HEK293 (cell line): Measurements from ENCODE around the gene EYS.

Experiments used
- CTCF ChIA-PET: fragments of 350-600 bp; formaldehyde crosslinking; extraction: SDS; loops from one replicate; lab custom pipeline; 2021; ENCODE audit warnings: antibody characterized with exemption; lab: Yijun Ruan, JAX
- POLR2A ChIA-PET: fragments of 300-600 bp; formaldehyde crosslinking; extraction: SDS; loops from one replicate; lab custom pipeline; 2020; ENCODE audit warnings: antibody characterized with exemption, inconsistent platforms; lab: Yijun Ruan, JAX
- H3K27ac ChIP-seq: fragments of 200-500 bp; sonication (Bioruptor generic); 2 replicates; pipeline ENCODE4 v1.5.1; 2014; ENCODE audit warnings: low read depth, low read length, control low read depth, inconsistent platforms; ENCODE audit errors: extremely low read depth
- H3K36me3 ChIP-seq, 2 experiments: fragments of 200-500 bp in 1 of 2; sonication (Bioruptor generic) in 1 of 2; 1 replicate in 1 of 2; 2 replicates in 1 of 2; pipeline ENCODE4 v1.5.1; 2014 to 2017; ENCODE audit warnings: inconsistent platforms in 2 of 2, low read length in 2 of 2; ENCODE audit not compliant: control insufficient read depth in 2 of 2, insufficient read depth in 1 of 2
- H3K4me1 ChIP-seq: fragments of 200-500 bp; sonication (Bioruptor generic); 2 replicates; pipeline ENCODE4 v1.5.1; 2014; ENCODE audit warnings: mild to moderate bottlenecking, low read length, inconsistent platforms; ENCODE audit not compliant: control insufficient read depth, insufficient read depth
- H3K4me3 ChIP-seq: 2 replicates; pipeline ENCODE4 v1.5.1; 2011; ENCODE audit warnings: low read depth, mild to moderate bottlenecking, control low read depth, low read length, moderate library complexity
- H3K9me3 ChIP-seq: fragments of 200-500 bp; sonication (Bioruptor generic); 2 replicates; pipeline ENCODE4 v1.5.1; 2014; ENCODE audit warnings: low read depth, low read length, inconsistent platforms; ENCODE audit not compliant: control insufficient read depth, insufficient read depth
- GLIS1 ChIP-seq: fragments of 450-650 bp; formaldehyde crosslinking; IDR thresholded peaks from 2 replicates; pipeline ENCODE4 v1.5.1; 2016; ENCODE audit warnings: missing biosample characterization, missing genetic modification characterization
- HOXD13 ChIP-seq: sonication (generic); formaldehyde crosslinking; IDR thresholded peaks from 2 replicates; pipeline ENCODE4 v1.8.0; 2022; ENCODE audit warnings: missing genetic modification reagents, borderline replicate concordance
- KLF1 ChIP-seq: fragments of 450-650 bp; formaldehyde crosslinking; IDR thresholded peaks from 2 replicates; pipeline ENCODE4 v1.5.1; 2016; ENCODE audit warnings: missing biosample characterization, missing genetic modification characterization
- KLF16 ChIP-seq: fragments of 450-650 bp; formaldehyde crosslinking; IDR thresholded peaks from 2 replicates; pipeline ENCODE4 v1.5.1; 2017; ENCODE audit warnings: missing biosample characterization, missing genetic modification characterization
- MYNN ChIP-seq: fragments of 450-650 bp; formaldehyde crosslinking; IDR thresholded peaks from 2 replicates; pipeline ENCODE4 v1.5.1; 2016; ENCODE audit warnings: missing biosample characterization, missing genetic modification characterization, borderline replicate concordance
- SCRT1 ChIP-seq: fragments of 450-650 bp; formaldehyde crosslinking; IDR thresholded peaks from 2 replicates; pipeline ENCODE4 v1.5.1; 2016; ENCODE audit warnings: missing biosample characterization, missing genetic modification characterization, borderline replicate concordance
- ZFP37 ChIP-seq: fragments of 450-650 bp; formaldehyde crosslinking; IDR thresholded peaks from 2 replicates; pipeline ENCODE4 v1.5.1; 2016; ENCODE audit warnings: missing biosample characterization, missing genetic modification characterization
- ZFP41 ChIP-seq: fragments of 450-650 bp; formaldehyde crosslinking; IDR thresholded peaks from 2 replicates; pipeline ENCODE4 v1.5.1; 2016; ENCODE audit warnings: missing biosample characterization, missing genetic modification characterization, borderline replicate concordance
- ZNF202 ChIP-seq: fragments of 450-650 bp; formaldehyde crosslinking; IDR thresholded peaks from 2 replicates; pipeline ENCODE4 v1.5.1; 2016; ENCODE audit warnings: missing biosample characterization, missing genetic modification characterization, borderline replicate concordance
- ZNF223 ChIP-seq: fragments of 450-650 bp; formaldehyde crosslinking; IDR thresholded peaks from 2 replicates; pipeline ENCODE4 v1.5.1; 2016; ENCODE audit warnings: missing biosample characterization, missing genetic modification characterization
- ZNF394 ChIP-seq: fragments of 450-650 bp; formaldehyde crosslinking; IDR thresholded peaks from 2 replicates; pipeline ENCODE4 v1.5.1; 2016; ENCODE audit warnings: missing biosample characterization, missing genetic modification characterization, mild to moderate bottlenecking, moderate library complexity, borderline replicate concordance
- ZNF510 ChIP-seq: fragments of 450-650 bp; formaldehyde crosslinking; IDR thresholded peaks from 2 replicates; pipeline ENCODE4 v1.5.1; 2018; ENCODE audit warnings: mild to moderate bottlenecking, missing genetic modification characterization, missing biosample characterization; ENCODE audit not compliant: insufficient replicate concordance
- ZNF560 ChIP-seq: fragments of 450-650 bp; formaldehyde crosslinking; IDR thresholded peaks from 2 replicates; pipeline ENCODE4 v1.5.1; 2017; ENCODE audit warnings: missing biosample characterization, missing genetic modification characterization, borderline replicate concordance
- ZNF610 ChIP-seq: fragments of 450-650 bp; formaldehyde crosslinking; IDR thresholded peaks from 2 replicates; pipeline ENCODE4 v1.5.1; 2016; ENCODE audit warnings: missing biosample characterization, missing genetic modification characterization, borderline replicate concordance
- ZNF626 ChIP-seq: fragments of 450-650 bp; sonication (Bioruptor Pico); formaldehyde crosslinking; IDR thresholded peaks from 2 replicates; pipeline ENCODE4 v1.5.1; 2018; ENCODE audit warnings: missing biosample characterization, missing genetic modification characterization, inconsistent platforms
- ZNF701 ChIP-seq: fragments of 450-650 bp; formaldehyde crosslinking; IDR thresholded peaks from 2 replicates; pipeline ENCODE4 v1.5.1; 2016; ENCODE audit warnings: missing biosample characterization, missing genetic modification characterization
- ZNF785 ChIP-seq: fragments of 450-650 bp; formaldehyde crosslinking; IDR thresholded peaks from 2 replicates; pipeline ENCODE4 v1.5.1; 2016; ENCODE audit warnings: missing biosample characterization, missing genetic modification characterization
- ZNF791 ChIP-seq: fragments of 450-650 bp; formaldehyde crosslinking; IDR thresholded peaks from 2 replicates; pipeline ENCODE4 v1.5.1; 2016; ENCODE audit warnings: missing biosample characterization, missing genetic modification characterization
- TF ChIP-seq, protein P1 (sequence below): IDR thresholded peaks from 2 replicates; pipeline ENCODE4 v1.6.1; 2011; ENCODE audit warnings: mild to moderate bottlenecking, low read depth, low read length, borderline replicate concordance
- TF ChIP-seq, protein P2 (sequence below): fragments of 450-650 bp; formaldehyde crosslinking; IDR thresholded peaks from 2 replicates; pipeline ENCODE4; 2016; ENCODE audit warnings: missing biosample characterization, missing genetic modification characterization
- TF ChIP-seq, protein P3 (sequence below): fragments of 450-650 bp; formaldehyde crosslinking; IDR thresholded peaks from 2 replicates; pipeline ENCODE4 v1.5.0; 2017; ENCODE audit warnings: missing biosample characterization, missing genetic modification characterization, borderline replicate concordance
- TF ChIP-seq, protein P4 (sequence below): fragments of 450-650 bp; formaldehyde crosslinking; IDR thresholded peaks from 2 replicates; pipeline ENCODE4 v1.5.1; 2016; ENCODE audit warnings: missing biosample characterization, missing genetic modification characterization

Gene EYS

DNA sequence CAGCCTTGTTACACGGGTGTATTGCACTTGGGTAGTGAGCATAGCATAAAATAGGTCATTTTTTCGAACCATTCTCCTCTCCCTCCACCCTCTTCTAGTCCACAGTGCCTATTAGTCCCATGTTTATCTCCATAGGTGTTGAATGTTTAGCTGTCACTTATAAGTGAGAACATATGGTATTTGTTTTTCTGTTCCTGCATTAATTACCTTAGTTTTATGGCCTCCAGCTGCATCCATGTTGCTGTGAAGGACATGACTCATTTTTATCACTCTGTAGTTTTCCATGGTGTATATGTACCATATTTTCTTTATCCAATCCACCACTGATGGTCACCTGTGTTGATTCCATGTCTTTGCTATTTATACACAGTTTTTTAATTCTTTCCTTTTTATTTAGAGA, 889.5 kb downstream of the EYS start:
- ChIA-PET CTCF (no interaction called here), POLR2A (no interaction called here)
- Histone ChIP-seq H3K4me3 (no peak overlapping the region), H3K9me3 (no peaks in the 10 kb centered on the region), H3K27ac (no peak overlapping the region), H3K36me3 (no peaks in the 10 kb centered on the region), H3K4me1 (no peaks in the 10 kb centered on the region)
- TF ChIP-seq ZNF791 (tag by site-specific recombination) (no peak), KLF1 (no peak), KLF16 (tag by site-specific recombination) (no peak), ZFP37 (tag by site-specific recombination) (no peak), HOXD13 (no peak), ZNF701 (no peak), ZNF626 (tag by site-specific recombination) (no peak), ZNF510 (tag by site-specific recombination) (no peak), ZNF394 (tag by site-specific recombination) (no peak), SCRT1 (tag by site-specific recombination) (no peak)
- TF ChIP-seq, protein P1, sequence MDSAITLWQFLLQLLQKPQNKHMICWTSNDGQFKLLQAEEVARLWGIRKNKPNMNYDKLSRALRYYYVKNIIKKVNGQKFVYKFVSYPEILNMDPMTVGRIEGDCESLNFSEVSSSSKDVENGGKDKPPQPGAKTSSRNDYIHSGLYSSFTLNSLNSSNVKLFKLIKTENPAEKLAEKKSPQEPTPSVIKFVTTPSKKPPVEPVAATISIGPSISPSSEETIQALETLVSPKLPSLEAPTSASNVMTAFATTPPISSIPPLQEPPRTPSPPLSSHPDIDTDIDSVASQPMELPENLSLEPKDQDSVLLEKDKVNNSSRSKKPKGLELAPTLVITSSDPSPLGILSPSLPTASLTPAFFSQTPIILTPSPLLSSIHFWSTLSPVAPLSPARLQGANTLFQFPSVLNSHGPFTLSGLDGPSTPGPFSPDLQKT = no peak

DNA sequence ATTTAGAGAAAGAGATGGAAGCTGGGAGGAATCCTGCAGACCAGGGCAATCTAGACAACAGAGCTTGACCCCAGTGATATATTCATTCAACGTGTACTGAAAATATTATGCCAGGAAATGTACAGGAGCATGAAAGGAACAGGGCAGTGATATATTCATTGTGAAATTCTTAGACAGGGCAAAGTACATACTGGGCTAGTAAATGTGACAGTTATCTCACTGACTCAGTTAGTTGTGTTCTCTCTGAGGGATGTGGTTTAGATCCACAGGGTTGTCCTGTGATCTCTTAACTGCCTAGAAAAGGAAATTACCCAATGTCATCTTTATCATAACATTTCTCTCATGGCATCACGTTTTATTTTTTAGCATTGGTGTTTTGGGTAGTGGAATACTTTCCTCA, 891.3 kb downstream of the EYS start:
- H3K4me1 ChIP-seq = no peaks in the 10 kb centered on the region
- ChIA-PET CTCF (interaction anchor here (0.6 kb wide), 1 partner anchor 10 kb away, joined by 3 read pairs; no protein-coding TSS in a partner anchor), POLR2A (no interaction called here)
- no peaks in the 10 kb centered on the region for H3K9me3 ChIP-seq
- no peaks in the 10 kb centered on the region for H3K36me3 ChIP-seq
- H3K27ac ChIP-seq = no peak overlapping the region
- TF ChIP-seq ZFP41 (tag by site-specific recombination) = no peak
- TF ChIP-seq, protein P2, sequence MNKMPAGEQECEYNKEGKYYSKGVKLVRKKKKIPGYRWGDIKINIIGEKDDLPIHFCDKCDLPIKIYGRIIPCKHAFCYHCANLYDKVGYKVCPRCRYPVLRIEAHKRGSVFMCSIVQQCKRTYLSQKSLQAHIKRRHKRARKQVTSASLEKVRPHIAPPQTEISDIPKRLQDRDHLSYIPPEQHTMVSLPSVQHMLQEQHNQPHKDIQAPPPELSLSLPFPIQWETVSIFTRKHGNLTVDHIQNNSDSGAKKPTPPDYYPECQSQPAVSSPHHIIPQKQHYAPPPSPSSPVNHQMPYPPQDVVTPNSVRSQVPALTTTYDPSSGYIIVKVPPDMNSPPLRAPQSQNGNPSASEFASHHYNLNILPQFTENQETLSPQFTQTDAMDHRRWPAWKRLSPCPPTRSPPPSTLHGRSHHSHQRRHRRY (tag by site-specific recombination) = no peak
- no peak overlapping the region for H3K4me3 ChIP-seq

DNA sequence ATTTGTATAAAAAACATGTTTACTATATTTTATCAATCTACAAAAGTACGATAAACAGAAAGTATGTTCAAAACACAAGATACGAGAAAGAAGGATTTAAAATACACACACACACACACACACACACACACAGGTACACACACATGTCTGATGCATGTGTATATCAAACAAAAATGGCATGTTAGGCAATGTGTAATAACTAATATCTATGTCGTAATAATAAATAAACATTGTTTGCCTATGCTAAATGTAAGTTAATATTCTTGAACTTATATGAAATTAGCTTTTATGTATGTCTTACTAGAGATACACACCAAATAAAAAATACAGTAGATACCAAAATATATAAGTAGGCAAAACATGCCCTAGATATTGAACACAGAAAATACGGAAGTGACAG, 894.9 kb downstream of the EYS start:
- H3K36me3 ChIP-seq = no peaks in the 10 kb centered on the region
- H3K27ac ChIP-seq = no peak overlapping the region
- H3K4me3 ChIP-seq = no peak overlapping the region
- H3K4me1 ChIP-seq = no peaks in the 10 kb centered on the region
- H3K9me3 ChIP-seq = no peaks in the 10 kb centered on the region
- ChIA-PET POLR2A (no interaction called here), CTCF (no interaction called here)
- TF ChIP-seq ZNF223 (tag by site-specific recombination) (no peak), ZNF785 (tag by site-specific recombination) (no peak), ZNF202 (tag by site-specific recombination) (no peak), ZNF560 (tag by site-specific recombination) (no peak), MYNN (tag by site-specific recombination) (no peak), GLIS1 (tag by site-specific recombination) (no peak), ZNF610 (tag by site-specific recombination) (no peak)
- TF ChIP-seq, protein P3, sequence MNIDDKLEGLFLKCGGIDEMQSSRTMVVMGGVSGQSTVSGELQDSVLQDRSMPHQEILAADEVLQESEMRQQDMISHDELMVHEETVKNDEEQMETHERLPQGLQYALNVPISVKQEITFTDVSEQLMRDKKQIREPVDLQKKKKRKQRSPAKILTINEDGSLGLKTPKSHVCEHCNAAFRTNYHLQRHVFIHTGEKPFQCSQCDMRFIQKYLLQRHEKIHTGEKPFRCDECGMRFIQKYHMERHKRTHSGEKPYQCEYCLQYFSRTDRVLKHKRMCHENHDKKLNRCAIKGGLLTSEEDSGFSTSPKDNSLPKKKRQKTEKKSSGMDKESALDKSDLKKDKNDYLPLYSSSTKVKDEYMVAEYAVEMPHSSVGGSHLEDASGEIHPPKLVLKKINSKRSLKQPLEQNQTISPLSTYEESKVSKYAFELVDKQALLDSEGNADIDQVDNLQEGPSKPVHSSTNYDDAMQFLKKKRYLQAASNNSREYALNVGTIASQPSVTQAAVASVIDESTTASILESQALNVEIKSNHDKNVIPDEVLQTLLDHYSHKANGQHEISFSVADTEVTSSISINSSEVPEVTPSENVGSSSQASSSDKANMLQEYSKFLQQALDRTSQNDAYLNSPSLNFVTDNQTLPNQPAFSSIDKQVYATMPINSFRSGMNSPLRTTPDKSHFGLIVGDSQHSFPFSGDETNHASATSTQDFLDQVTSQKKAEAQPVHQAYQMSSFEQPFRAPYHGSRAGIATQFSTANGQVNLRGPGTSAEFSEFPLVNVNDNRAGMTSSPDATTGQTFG (tag by site-specific recombination) = no peak
- TF ChIP-seq, protein P4, sequence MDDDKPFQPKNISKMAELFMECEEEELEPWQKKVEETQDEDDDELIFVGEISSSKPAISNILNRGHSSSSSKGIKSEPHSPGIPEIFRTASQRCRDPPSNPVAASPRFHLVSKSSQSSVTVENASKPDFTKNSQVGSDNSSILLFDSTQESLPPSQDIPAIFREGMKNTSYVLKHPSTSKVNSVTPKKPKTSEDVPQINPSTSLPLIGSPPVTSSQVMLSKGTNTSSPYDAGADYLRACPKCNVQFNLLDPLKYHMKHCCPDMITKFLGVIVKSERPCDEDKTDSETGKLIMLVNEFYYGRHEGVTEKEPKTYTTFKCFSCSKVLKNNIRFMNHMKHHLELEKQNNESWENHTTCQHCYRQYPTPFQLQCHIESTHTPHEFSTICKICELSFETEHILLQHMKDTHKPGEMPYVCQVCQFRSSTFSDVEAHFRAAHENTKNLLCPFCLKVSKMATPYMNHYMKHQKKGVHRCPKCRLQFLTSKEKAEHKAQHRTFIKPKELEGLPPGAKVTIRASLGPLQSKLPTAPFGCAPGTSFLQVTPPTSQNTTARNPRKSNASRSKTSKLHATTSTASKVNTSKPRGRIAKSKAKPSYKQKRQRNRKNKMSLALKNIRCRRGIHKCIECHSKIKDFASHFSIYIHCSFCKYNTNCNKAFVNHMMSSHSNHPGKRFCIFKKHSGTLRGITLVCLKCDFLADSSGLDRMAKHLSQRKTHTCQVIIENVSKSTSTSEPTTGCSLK = no peak
